ENCODE data around the gene CAPN2.

The CAPN2 gene

DNA sequence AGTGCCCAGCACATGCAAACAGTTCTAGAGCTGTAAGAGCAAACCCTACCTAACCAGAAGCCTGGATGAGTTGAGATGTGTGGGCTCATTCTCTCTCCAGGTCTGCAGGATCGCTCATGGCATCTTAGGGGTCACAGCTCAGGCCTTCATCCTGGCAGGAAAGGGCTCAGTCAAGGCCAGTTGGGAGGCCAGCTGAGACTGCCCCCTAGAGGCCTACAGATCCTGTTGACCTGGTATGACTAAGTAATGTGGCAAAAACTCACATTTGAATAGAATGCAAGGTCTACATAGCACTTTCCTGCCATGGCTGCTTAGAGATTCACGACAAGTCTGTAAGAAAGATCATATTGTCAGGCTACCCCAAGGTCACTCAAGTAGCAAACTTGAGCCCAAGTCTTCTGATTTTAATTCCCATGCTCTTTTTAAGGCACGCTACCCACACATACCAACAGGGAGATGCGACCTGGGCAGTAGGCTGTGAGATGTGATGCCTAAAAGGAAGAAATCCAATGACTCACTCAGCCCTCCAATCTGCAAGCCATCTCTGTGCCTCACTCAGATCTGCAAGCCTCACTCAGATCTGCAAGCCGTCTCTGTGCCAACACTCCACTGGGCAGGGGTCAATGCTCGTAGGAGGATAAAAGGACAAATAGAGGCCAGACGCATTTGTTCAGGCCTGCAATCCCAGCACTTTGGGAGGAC is 41.7 kb upstream of the CAPN2 start:
- no peak for FAIRE-seq
- no peak for DNase-seq (ENCODE audit: insufficient read length, low spot score)
- TF ChIP-seq CTCF (IDR thresholded peaks at IDR 0.05; ENCODE audit: insufficient read depth, missing control alignments) = peak; percentile 62

GRCh38 chr1:223674119-223674890 is 38.0 kb upstream of the CAPN2 start:
- DNase-seq (ENCODE audit: insufficient read length, low spot score) (no peak), FAIRE-seq (no peak)
- no peak for TF ChIP-seq CTCF (IDR thresholded peaks at IDR 0.05; ENCODE audit: insufficient read depth, missing control alignments)

- no peak for TF ChIP-seq CTCF (IDR thresholded peaks at IDR 0.05; ENCODE audit: insufficient read depth, missing control alignments)
- FAIRE-seq = no peak
- no peak for DNase-seq (ENCODE audit: insufficient read length, low spot score)
Measured at GRCh38 chr1:223678841-223679240, 33.5 kb upstream of the CAPN2 start.

GRCh38 chr1:223680188-223680587 is 32.2 kb upstream of the CAPN2 start:
- no peak for TF ChIP-seq CTCF (IDR thresholded peaks at IDR 0.05; ENCODE audit: insufficient read depth, missing control alignments)
- DNase-seq (ENCODE audit: insufficient read length, low spot score) (no peak), FAIRE-seq (no peak)

- FAIRE-seq (no peak), DNase-seq (ENCODE audit: insufficient read length, low spot score) (no peak)
- no peak for TF ChIP-seq CTCF (IDR thresholded peaks at IDR 0.05; ENCODE audit: insufficient read depth, missing control alignments)
Measured at GRCh38 chr1:223682502-223682901, 29.8 kb upstream of the CAPN2 start.

- FAIRE-seq (peak; percentile 16), DNase-seq (ENCODE audit: insufficient read length, low spot score) (peak; percentile 53)
- peak; percentile 99 for TF ChIP-seq CTCF (IDR thresholded peaks at IDR 0.05; ENCODE audit: insufficient read depth, missing control alignments)
Measured at GRCh38 chr1:223683586-223684487, 28.5 kb upstream of the CAPN2 start.

All from D721Med (cell line).